Measurements from ENCODE around the gene GBP5. TPM values are rescaled to one million over a fixed set of nuclear protein-coding genes. Genes with fewer than 3 reads are reported as not detected.

The GBP5 gene
- total RNA-seq, 2 donors from 2014 or later = not detected

GRCh38 chr1:89309828-89310227, 37.2 kb upstream of the GBP5 start:
- peaks cover 8% of the 10 kb centered on the region for H3K9me3 ChIP-seq (ENCODE audit: control insufficient read depth, low read length)
- H3K4me1 ChIP-seq (ENCODE audit: control insufficient read depth, insufficient read depth, low read length) = no peaks in the 10 kb centered on the region
- H3K9me3 Mint-ChIP-seq = peaks cover 6% of the 10 kb centered on the region
- WGBS, 2 experiments (ENCODE audit: insufficient coverage in 1 of 2, insufficient read length in 1 of 2) = 89 to 100% methylated on average over 1 of the region's 1 CpG
- H3K36me3 Mint-ChIP-seq (ENCODE audit: low read depth) = no peaks in the 10 kb centered on the region
- H3K9ac ChIP-seq (ENCODE audit: extremely low read depth, low read length, poor library complexity, severe bottlenecking) = no peak overlapping the region
- no peak overlapping the region for H3K4me3 Mint-ChIP-seq
- no peaks in the 10 kb centered on the region for H3K27me3 Mint-ChIP-seq (ENCODE audit: insufficient read depth)
- no peak for DNase-seq
- H3K27ac Mint-ChIP-seq = peak overlapping the region; percentile 50
- H3K27ac ChIP-seq (ENCODE audit: low read depth, low read length) = no peak overlapping the region
- no peaks in the 10 kb centered on the region for H3K27me3 ChIP-seq (ENCODE audit: control insufficient read depth, insufficient read depth, low read length, poor library complexity, severe bottlenecking)
- H3K36me3 ChIP-seq (ENCODE audit: control insufficient read depth, insufficient read depth, low read length) = no peaks in the 10 kb centered on the region
- TF ChIP-seq CTCF (conservative IDR thresholded peaks at IDR 0.05) = no peak
- peaks cover 5% of the 10 kb centered on the region for H3K4me1 Mint-ChIP-seq
- H3K4me3 ChIP-seq (ENCODE audit: low read length) = no peak overlapping the region

GRCh38 chr1:89306273-89306672, 33.6 kb upstream of the GBP5 start:
- WGBS, 2 experiments (ENCODE audit: insufficient coverage in 1 of 2, insufficient read length in 1 of 2) = 80 to 94% methylated on average over 1 to 2 of the region's 2 CpGs

GRCh38 chr1:89305493-89305892, 32.8 kb upstream of the GBP5 start:
- H3K4me1 Mint-ChIP-seq = peaks cover 2% of the 10 kb centered on the region
- no peak overlapping the region for H3K4me3 Mint-ChIP-seq
- H3K4me1 ChIP-seq (ENCODE audit: control insufficient read depth, insufficient read depth, low read length) = no peaks in the 10 kb centered on the region
- no peak for TF ChIP-seq CTCF (conservative IDR thresholded peaks at IDR 0.05)
- WGBS, 2 experiments (ENCODE audit: insufficient coverage in 1 of 2, insufficient read length in 1 of 2) = 91% methylated on average over 2 of the region's 2 CpGs; no CpG with 5 or more reads in 1 of the 2 experiments
- H3K4me3 ChIP-seq (ENCODE audit: low read length) = no peak overlapping the region
- H3K27me3 Mint-ChIP-seq (ENCODE audit: insufficient read depth) = no peaks in the 10 kb centered on the region
- no peaks in the 10 kb centered on the region for H3K36me3 ChIP-seq (ENCODE audit: control insufficient read depth, insufficient read depth, low read length)
- H3K9ac ChIP-seq (ENCODE audit: extremely low read depth, low read length, poor library complexity, severe bottlenecking) = no peak overlapping the region
- H3K9me3 ChIP-seq (ENCODE audit: control insufficient read depth, low read length) = peaks cover 13% of the 10 kb centered on the region
- no peaks in the 10 kb centered on the region for H3K27me3 ChIP-seq (ENCODE audit: control insufficient read depth, insufficient read depth, low read length, poor library complexity, severe bottlenecking)
- no peak overlapping the region for H3K27ac Mint-ChIP-seq
- DNase-seq = no peak
- no peak overlapping the region for H3K27ac ChIP-seq (ENCODE audit: low read depth, low read length)
- H3K36me3 Mint-ChIP-seq (ENCODE audit: low read depth) = peaks cover 3% of the 10 kb centered on the region
- peaks cover 25% of the 10 kb centered on the region for H3K9me3 Mint-ChIP-seq

More at GRCh38 chr1:89306273-89306672, 33.6 kb upstream of the GBP5 start:
- Histone ChIP-seq H3K27ac (ENCODE audit: low read depth, low read length) (no peak overlapping the region), H3K4me1 (ENCODE audit: control insufficient read depth, insufficient read depth, low read length) (no peaks in the 10 kb centered on the region), H3K9ac (ENCODE audit: extremely low read depth, low read length, poor library complexity, severe bottlenecking) (no peak overlapping the region), H3K4me3 (ENCODE audit: low read length) (no peak overlapping the region), H3K9me3 (ENCODE audit: control insufficient read depth, low read length) (peaks cover 13% of the 10 kb centered on the region), H3K27me3 (ENCODE audit: control insufficient read depth, insufficient read depth, low read length, poor library complexity, severe bottlenecking) (no peaks in the 10 kb centered on the region), H3K36me3 (ENCODE audit: control insufficient read depth, insufficient read depth, low read length) (no peaks in the 10 kb centered on the region)
- Mint-ChIP-seq H3K4me3 (no peak overlapping the region), H3K36me3 (ENCODE audit: low read depth) (peaks cover 3% of the 10 kb centered on the region), H3K27ac (no peak overlapping the region), H3K4me1 (peaks cover 5% of the 10 kb centered on the region), H3K9me3 (peaks cover 25% of the 10 kb centered on the region), H3K27me3 (ENCODE audit: insufficient read depth) (no peaks in the 10 kb centered on the region)
- no peak for TF ChIP-seq CTCF (conservative IDR thresholded peaks at IDR 0.05)
- no peak for DNase-seq
